ENCODE data around the gene RECQL5.

The RECQL5 gene

GRCh38 chr17:75693500-75694481 lies 26.8 kb upstream of the RECQL5 start:
- no peak for TF ChIP-seq CTCF (IDR thresholded peaks at IDR 0.05; ENCODE audit: extremely low read depth, missing control alignments)
- no peak for DNase-seq (ENCODE audit: low spot score)

- no peak for DNase-seq (ENCODE audit: low spot score)
- TF ChIP-seq CTCF (IDR thresholded peaks at IDR 0.05; ENCODE audit: extremely low read depth, missing control alignments) = no peak
Measured at GRCh38 chr17:75692976-75693375, 26.0 kb upstream of the RECQL5 start.

- no peak for DNase-seq (ENCODE audit: low spot score)
- no peak for TF ChIP-seq CTCF (IDR thresholded peaks at IDR 0.05; ENCODE audit: extremely low read depth, missing control alignments)
Measured at GRCh38 chr17:75691801-75692626, 25.1 kb upstream of the RECQL5 start.

- TF ChIP-seq CTCF (IDR thresholded peaks at IDR 0.05; ENCODE audit: extremely low read depth, missing control alignments) = no peak
- DNase-seq (ENCODE audit: low spot score) = no peak
Measured at GRCh38 chr17:75691371-75691791, 24.4 kb upstream of the RECQL5 start.

- peak; percentile 49 for DNase-seq (ENCODE audit: low spot score)
- no peak for TF ChIP-seq CTCF (IDR thresholded peaks at IDR 0.05; ENCODE audit: extremely low read depth, missing control alignments)
Measured at GRCh38 chr17:75689441-75689873, 22.5 kb upstream of the RECQL5 start.

GRCh38 chr17:75688209-75688825 lies 21.4 kb upstream of the RECQL5 start:
- no peak for TF ChIP-seq CTCF (IDR thresholded peaks at IDR 0.05; ENCODE audit: extremely low read depth, missing control alignments)
- DNase-seq (ENCODE audit: low spot score) = no peak

All from GM20000 (cell line).